GM12801 (cell line): ENCODE measurements around the gene FAM193B.

Source experiments
- TF ChIP-seq, protein P1 (sequence below): IDR thresholded peaks from one replicate; pipeline ENCODE4 v1.5.1; 2011; ENCODE audit warnings: control low read depth; ENCODE audit not compliant: insufficient read length; ENCODE audit errors: extremely low read depth

The FAM193B gene

GRCh38 chr5:177483042-177483441 lies 71.3 kb downstream of the FAM193B start:
- TF ChIP-seq, protein P1, sequence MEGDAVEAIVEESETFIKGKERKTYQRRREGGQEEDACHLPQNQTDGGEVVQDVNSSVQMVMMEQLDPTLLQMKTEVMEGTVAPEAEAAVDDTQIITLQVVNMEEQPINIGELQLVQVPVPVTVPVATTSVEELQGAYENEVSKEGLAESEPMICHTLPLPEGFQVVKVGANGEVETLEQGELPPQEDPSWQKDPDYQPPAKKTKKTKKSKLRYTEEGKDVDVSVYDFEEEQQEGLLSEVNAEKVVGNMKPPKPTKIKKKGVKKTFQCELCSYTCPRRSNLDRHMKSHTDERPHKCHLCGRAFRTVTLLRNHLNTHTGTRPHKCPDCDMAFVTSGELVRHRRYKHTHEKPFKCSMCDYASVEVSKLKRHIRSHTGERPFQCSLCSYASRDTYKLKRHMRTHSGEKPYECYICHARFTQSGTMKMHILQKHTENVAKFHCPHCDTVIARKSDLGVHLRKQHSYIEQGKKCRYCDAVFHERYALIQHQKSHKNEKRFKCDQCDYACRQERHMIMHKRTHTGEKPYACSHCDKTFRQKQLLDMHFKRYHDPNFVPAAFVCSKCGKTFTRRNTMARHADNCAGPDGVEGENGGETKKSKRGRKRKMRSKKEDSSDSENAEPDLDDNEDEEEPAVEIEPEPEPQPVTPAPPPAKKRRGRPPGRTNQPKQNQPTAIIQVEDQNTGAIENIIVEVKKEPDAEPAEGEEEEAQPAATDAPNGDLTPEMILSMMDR = no peak

- TF ChIP-seq, protein P1 = no peak
Observed at GRCh38 chr5:177482359-177482795, 72.0 kb downstream of the FAM193B start.

GRCh38 chr5:177479774-177480173 lies 74.6 kb downstream of the FAM193B start:
- TF ChIP-seq, protein P1 = no peak

DNA sequence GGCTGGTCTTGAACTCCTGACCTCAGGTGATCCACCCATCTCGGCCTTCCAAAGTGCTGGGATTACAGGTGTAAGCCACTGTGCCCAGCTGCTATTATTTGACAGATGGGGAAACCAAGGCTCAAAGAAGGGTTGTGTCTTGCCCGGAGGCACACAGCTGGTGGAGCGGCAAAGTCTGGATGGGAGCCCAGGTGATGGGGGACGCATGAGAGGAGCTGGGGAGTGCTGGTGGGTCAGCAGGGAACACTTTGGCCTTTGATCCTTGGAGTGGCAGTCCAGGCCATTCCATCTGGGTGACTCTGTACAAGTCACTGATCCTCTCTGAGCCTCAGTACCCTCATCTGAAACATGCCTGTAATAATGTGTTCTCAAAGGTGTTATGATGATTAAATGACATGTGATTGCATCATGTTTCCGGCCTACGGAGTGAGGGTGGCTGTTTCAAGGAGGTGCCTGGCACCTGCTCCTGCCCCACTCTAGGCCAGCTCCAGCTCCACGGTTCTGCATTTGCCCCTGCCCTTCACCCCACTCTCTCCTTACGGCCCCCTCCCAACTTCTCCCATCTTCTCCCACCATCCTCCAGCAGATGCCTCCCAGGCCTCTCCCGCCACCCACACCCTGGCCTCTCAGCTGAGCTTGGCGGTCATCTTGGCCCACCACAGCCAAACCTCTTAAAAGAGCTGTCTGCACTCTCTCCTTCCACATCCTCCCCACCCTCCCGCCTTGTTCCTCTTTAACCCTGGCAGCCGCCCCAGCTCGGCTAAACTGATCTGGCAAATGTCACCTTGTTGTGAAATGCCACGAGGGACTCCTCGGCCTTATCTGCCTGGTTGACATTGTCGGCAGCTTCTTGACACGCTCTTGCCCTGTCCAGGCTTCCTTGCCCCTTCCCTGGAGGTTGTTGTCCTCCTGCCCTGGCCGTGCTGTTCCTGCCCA lies 75.4 kb downstream of the FAM193B start:
- TF ChIP-seq, protein P1 = no peak

- TF ChIP-seq, protein P1 = no peak
Observed at GRCh38 chr5:177477701-177478477, 76.5 kb downstream of the FAM193B start.

DNA sequence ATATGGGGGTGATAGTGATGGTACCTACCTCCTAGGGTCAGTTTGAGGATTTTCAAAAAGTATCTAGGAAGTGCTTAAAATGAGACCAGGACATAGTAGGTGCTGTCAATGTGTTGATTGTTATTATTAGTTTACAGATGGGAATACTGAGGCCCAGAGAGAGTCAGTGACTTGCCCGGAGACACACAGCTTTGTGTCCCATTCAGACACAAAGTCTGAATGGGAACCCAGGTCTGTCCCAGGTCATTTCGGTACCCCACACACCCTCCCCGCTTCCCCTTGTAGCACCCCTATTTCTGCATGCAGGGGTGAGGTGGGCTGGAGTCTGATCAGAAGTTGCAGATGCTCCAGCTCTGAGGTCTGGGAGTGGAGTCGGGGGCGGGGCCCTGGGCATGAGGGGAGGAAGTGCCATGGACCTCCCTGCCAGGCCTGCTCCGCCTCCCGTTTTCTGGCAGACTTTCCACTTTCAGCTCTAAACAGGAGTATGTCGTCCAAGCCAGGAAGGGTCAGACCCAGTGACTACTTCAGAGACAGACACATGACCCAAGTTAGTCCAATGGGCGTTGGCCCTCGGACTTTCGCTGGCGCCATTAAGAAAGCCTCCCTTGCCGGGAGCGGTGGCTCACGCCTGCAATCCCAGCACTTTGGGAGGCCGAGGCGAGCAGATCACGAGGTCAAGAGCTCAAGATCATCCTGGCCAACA lies 77.7 kb downstream of the FAM193B start:
- TF ChIP-seq, protein P1 = no peak
